Middle frontal gyrus (tissue), 1 donor: ENCODE results near the gene SPEF2.
"Not testable (repeated sequence)": the region's sequence is repeated elsewhere in the genome, so short reads cannot be mapped to it uniquely, and the experiment has no call there.

Experiments used
- DNase-seq: peaks from one replicate; pipeline ENCODE4 v3.0.0-alpha.2; 2015; ENCODE audit warnings: low spot score; ENCODE audit errors: extremely low spot score

Gene SPEF2

GRCh38 chr5:35816881-35817521 is 199.3 kb downstream of the SPEF2 start:
- DNase-seq: no peak

GRCh38 chr5:35819026-35819425 is 201.4 kb downstream of the SPEF2 start:
- no peak for DNase-seq

- DNase-seq: no peak
These were observed 202.0 kb downstream of the SPEF2 start for GRCh38 chr5:35819668-35820067.

GRCh38 chr5:35820735-35821134 is 203.1 kb downstream of the SPEF2 start:
- no peak for DNase-seq

GRCh38 chr5:35821513-35821912 is 203.8 kb downstream of the SPEF2 start:
- no peak for DNase-seq

- no peak for DNase-seq
These were observed 204.8 kb downstream of the SPEF2 start for GRCh38 chr5:35822511-35822910.

- DNase-seq: no peak
These were observed 205.9 kb downstream of the SPEF2 start for GRCh38 chr5:35823347-35824098.

- DNase-seq: no peak
These were observed 208.4 kb downstream of the SPEF2 start for GRCh38 chr5:35826056-35826455.

DNA sequence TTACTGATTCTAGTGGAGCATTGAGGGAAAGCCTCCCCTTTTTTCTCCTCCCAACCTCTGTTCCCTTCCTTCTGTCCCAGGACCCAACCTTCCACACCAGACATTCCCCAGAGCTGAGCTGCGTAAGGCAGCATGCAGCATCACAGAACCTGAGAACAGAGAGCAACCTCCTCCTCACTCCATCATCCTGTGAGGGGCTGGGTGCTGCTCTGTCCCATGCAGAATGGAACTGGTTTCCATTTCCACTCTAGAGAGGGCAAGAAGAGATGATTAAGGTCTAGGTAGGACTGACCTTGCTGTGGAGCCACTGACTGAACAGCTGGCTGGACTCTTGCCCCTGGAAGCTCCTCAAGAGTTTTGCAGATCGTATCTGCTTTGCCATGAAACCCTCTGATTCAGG is 208.9 kb downstream of the SPEF2 start:
- DNase-seq: no peak

- no peak for DNase-seq
These were observed 210.5 kb downstream of the SPEF2 start for GRCh38 chr5:35828082-35828598.

DNA sequence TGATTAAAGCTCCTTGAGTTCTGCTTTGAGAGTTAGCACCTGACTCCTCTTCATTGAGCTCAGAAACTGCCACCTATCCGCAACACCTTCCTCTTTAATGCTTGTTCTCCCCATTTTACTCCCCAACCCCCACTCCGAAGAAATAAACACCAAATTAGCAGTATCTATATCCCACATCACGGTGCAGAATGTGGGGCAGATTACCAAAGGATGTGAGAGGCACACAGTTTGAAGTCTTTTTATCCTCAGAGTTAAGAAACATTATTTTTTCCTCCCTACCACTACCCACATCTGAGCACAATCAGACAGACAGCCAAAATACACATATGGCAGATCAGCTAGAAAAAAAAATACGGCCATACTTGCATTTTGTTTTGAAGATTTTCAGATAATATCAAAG is 212.9 kb downstream of the SPEF2 start:
- DNase-seq: no peak

DNA sequence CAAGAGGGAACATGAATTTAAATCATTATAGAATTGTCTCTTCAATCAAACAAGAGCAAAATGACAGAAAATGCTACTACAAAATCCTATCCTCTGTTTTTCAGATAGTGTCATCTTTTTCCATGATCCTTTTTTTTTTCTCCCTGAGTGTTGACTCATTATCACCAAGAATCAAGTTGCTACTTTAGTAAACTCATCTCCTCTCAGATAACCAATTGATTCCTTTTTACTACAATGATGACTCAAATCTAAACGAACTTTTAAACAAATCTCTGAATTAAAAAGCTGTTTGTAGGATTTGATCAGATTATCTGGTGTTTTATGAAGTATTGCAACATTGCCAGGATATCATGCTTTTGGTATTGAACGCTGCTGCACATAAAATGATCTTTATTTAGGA is 215.1 kb downstream of the SPEF2 start:
- no peak for DNase-seq

- DNase-seq: no peak
These were observed 215.6 kb downstream of the SPEF2 start for GRCh38 chr5:35833224-35833623.

DNA sequence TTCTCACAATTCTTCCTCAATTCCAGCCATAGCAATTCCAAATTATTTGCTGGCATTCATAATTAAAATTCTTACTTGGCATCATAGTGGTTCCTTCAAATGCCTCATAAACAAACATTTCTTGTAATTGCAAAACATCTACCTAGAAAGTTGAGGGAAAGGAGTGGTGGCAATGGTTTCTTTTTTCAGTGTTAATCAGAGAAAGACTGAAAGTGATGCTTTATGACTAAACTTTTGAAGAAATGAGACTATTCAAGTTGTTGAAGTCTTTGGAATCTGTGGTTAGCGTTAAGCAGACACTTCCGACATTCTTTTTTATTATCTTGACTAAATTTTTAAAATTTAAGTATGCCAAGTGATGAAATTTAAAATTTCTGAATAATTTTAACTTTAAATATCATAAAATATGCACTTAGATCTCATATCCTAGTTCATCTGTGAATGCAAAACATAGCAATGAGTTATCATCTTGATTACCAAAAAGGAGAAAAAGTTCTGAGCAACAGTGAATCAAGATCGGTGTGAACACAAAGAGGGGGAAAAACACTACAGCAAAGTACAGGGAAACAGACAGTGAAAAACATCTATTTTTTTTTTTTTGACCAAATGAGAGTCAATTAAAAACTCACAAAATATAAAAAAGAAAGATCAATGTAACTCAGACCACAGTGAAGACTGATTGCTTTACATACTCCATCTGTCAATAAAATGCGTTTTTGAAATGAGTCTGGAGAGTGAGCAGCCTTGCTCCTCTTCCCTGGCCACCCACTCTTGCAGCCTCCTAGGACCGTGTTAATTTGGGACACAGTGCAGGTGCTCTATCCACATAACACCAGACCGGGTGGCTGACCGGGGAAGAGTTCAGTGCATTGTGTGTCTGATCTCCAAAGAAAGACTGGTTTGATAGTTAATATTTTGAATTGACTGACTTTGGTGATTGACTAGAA is 218.4 kb downstream of the SPEF2 start:
- no peak for DNase-seq

DNA sequence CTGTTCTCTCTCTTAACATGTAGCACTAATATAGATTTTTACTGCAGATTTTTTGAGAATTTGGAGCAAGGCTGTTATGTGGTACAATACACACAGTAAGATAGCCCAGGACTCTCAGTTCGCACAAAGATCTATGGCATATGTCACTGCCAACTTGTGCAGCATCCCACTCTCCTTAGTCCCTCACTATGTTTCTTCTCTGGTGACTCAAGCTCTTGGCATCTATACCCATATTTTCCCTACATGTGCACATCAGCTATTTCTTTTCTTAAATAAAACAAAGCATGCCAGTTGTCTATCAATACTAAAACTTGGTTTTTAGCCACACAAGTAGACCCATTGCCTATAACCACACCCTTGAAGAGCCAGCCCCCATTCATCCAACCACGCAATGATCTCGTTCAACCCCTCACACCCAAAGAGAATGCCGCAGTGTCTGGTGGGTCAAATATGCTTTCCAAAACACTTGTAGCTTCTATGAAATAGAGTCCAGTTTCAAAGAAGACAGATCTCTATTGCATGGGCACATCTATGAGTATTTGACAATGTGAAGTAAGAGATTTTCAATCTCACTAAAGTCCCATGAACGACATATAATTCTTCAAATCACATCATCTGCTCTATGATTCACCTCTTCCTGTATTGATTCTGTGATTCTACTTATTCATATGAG is 220.8 kb downstream of the SPEF2 start:
- DNase-seq: no peak

DNA sequence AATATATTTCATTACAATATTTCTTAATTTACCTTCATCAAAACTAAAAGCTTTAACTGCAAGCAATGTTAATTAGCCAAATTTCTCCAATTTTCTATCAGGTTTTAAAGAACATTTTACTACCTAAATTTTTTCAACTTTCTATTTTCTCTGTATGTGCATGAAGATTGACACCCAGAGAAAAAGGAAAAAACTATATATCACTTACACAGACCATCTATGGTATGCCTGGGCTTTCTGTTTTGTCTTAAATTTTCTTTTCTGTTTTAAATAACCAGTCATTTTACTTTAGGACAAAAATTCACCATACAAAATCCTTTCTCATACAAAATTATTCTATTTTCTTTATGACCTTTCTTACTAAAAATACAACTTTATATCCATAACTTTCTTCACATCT is 225.2 kb downstream of the SPEF2 start:
- no peak for DNase-seq

DNA sequence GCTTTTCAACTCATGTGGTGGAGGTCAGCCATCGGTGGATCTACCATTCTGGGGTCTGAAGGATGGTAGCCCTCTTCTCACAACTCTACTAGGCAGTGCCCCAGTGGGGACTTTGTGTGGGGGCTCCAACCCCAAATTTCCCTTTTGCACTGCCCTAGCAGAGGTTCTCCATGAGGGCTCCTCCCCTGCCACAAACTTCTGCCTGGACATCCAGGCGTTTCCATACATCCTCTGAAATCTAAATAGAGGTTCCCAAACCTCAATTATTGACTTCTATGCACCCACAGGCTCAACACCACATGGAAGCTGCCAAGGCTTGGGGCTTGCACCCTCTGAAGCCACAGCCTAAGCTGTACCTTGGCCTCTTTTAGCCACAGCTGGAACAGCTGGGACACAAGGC is 227.8 kb downstream of the SPEF2 start:
- not testable (repeated sequence) for DNase-seq

GRCh38 chr5:35847491-35847890 is 229.8 kb downstream of the SPEF2 start:
- no peak for DNase-seq

DNA sequence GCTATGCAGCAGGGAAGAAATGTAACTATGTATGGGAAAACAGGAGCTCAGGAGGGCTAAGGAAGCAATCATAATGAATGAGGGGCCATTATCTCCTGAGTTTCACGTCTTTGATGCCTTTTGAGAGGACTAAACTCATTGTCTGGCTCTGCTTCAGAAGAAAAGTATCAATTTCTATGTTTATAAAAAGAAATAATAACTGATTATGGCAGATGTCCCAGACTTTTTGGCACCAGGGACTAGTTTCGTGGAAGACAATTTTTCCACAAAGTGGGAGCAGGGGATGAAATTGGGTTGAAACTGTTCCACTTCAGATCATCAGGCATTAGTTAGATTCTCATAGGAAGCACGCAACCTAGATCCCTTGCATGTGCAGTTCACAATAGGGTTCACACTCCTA is 230.3 kb downstream of the SPEF2 start:
- DNase-seq: no peak

GRCh38 chr5:35849860-35850259 is 232.2 kb downstream of the SPEF2 start:
- DNase-seq: no peak

GRCh38 chr5:35850967-35851680 is 233.5 kb downstream of the SPEF2 start:
- no peak for DNase-seq
